ENCODE data around the gene DYSF.

DYSF gene

GRCh38 chr2:71602581-71602980 is 149.2 kb downstream of the DYSF start:
- DNase-seq (ENCODE audit: low spot score), result no peak

GRCh38 chr2:71603311-71603811 is 150.0 kb downstream of the DYSF start:
- DNase-seq (ENCODE audit: low spot score), result no peak

GRCh38 chr2:71603851-71604725 is 150.7 kb downstream of the DYSF start:
- no peak for DNase-seq (ENCODE audit: low spot score)

- DNase-seq (ENCODE audit: low spot score), result no peak
Measured at GRCh38 chr2:71604726-71605120, 151.4 kb downstream of the DYSF start.

- DNase-seq (ENCODE audit: low spot score), result no peak
Measured at GRCh38 chr2:71605173-71605641, 151.8 kb downstream of the DYSF start.

GRCh38 chr2:71605781-71606241 is 152.4 kb downstream of the DYSF start:
- DNase-seq (ENCODE audit: low spot score), result no peak

GRCh38 chr2:71606244-71606643 is 152.9 kb downstream of the DYSF start:
- DNase-seq (ENCODE audit: low spot score), result no peak

GRCh38 chr2:71607151-71607889 is 154.0 kb downstream of the DYSF start:
- no peak for DNase-seq (ENCODE audit: low spot score)

- no peak for DNase-seq (ENCODE audit: low spot score)
Measured at GRCh38 chr2:71608034-71608433, 154.7 kb downstream of the DYSF start.

GRCh38 chr2:71608441-71608840 is 155.1 kb downstream of the DYSF start:
- no peak for DNase-seq (ENCODE audit: low spot score)

GRCh38 chr2:71609029-71609428 is 155.7 kb downstream of the DYSF start:
- no peak for DNase-seq (ENCODE audit: low spot score)

- no peak for DNase-seq (ENCODE audit: low spot score)
Measured at GRCh38 chr2:71609441-71609840, 156.1 kb downstream of the DYSF start.

GRCh38 chr2:71609958-71610357 is 156.6 kb downstream of the DYSF start:
- DNase-seq (ENCODE audit: low spot score), result no peak

GRCh38 chr2:71610671-71611070 is 157.3 kb downstream of the DYSF start:
- DNase-seq (ENCODE audit: low spot score), result no peak

- DNase-seq (ENCODE audit: low spot score), result no peak
Measured at GRCh38 chr2:71611247-71611646, 157.9 kb downstream of the DYSF start.

- DNase-seq (ENCODE audit: low spot score), result no peak
Measured at GRCh38 chr2:71611781-71612527, 158.6 kb downstream of the DYSF start.

- DNase-seq (ENCODE audit: low spot score), result no peak
Measured at GRCh38 chr2:71612581-71613402, 159.4 kb downstream of the DYSF start.

GRCh38 chr2:71613403-71613952 is 160.1 kb downstream of the DYSF start:
- no peak for DNase-seq (ENCODE audit: low spot score)

- peak; percentile 1 for DNase-seq (ENCODE audit: low spot score)
Measured at GRCh38 chr2:71613953-71614925, 160.9 kb downstream of the DYSF start.
